IPS-NIHi7 (cell line): ENCODE results near the gene KIAA1958.
"Not testable (repeated sequence)": the region's sequence is repeated elsewhere in the genome, so short reads cannot be mapped to it uniquely, and the experiment has no call there.

Source experiments
- DNase-seq: peaks from one replicate; pipeline ENCODE4 v3.0.0; 2012; ENCODE audit warnings: mixed read lengths; ENCODE audit errors: extremely low spot score

KIAA1958 gene

DNA sequence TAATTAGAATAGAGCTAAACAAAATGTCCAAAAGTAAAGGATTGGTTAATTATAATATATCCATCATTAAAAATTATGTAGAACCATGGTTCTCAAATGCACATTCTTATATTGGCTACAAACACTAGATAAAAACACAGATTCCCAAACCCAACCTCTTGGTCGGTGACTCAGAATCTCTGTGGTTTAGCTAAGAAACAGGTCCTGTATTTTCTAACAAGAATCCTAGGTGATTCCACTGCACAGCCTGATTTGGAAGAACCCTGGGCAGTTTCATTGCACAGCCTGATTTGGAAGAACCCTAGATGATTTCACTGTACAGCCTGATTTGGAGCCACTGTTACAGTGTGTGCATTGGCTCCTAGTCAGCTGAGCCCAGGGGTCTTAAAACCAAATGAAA, 67.9 kb downstream of the KIAA1958 start:
- no peak for DNase-seq

DNA sequence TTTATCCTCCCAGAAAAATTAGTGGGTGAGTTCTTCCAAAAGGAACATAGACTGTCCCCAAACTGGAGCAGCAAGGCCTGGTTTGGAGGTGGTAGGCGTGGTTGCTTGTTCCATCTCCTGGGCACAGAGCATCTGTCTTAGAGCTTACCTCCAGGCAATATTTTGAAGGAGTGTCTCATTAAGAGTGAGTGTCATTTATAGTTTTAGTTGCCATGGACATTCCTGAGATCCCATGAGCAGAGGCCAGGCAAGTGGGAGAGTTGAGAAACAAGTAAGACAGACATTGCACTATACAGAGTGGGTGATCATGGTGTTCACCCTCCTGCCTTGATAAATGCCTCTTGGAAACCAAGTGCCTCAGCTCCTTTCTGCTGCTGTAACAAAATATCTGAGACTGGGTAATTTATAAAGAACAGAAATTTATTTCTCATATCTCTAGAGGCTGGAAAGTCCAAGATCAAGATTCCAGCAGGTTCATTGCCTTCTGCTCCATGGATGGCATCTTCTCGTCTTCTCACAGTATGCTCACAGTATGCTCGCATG, 68.5 kb downstream of the KIAA1958 start:
- DNase-seq: no peak

DNA sequence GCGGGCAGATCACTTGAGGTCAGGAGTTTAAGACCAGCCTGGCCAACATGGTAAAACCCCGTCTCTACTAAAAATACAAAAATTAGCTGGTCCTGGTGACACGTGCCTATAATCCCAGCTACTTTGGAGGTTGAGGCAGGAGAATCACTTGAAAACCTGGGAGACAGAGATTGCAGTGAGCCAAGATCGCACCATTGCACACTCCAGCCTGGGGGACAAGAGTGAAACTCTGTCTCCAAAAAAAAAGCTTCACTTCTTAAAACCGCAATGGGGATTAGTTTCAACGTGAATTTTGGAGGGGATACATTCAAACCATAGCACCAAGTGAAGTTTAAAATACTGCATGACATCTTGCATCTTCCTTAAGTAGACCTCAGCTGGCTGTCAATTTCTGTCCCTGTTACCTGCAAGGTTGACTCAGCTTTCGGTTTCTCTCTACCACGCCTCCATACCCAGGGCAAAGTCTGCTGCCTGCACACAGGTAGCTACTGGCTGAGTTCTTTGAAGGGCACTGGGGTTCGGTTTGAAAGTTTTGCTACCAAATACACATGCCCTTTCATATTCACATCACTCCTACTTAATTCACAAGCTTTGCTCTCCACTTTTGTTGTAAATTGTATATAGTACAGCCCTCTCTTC, 69.3 kb downstream of the KIAA1958 start:
- no peak for DNase-seq

DNA sequence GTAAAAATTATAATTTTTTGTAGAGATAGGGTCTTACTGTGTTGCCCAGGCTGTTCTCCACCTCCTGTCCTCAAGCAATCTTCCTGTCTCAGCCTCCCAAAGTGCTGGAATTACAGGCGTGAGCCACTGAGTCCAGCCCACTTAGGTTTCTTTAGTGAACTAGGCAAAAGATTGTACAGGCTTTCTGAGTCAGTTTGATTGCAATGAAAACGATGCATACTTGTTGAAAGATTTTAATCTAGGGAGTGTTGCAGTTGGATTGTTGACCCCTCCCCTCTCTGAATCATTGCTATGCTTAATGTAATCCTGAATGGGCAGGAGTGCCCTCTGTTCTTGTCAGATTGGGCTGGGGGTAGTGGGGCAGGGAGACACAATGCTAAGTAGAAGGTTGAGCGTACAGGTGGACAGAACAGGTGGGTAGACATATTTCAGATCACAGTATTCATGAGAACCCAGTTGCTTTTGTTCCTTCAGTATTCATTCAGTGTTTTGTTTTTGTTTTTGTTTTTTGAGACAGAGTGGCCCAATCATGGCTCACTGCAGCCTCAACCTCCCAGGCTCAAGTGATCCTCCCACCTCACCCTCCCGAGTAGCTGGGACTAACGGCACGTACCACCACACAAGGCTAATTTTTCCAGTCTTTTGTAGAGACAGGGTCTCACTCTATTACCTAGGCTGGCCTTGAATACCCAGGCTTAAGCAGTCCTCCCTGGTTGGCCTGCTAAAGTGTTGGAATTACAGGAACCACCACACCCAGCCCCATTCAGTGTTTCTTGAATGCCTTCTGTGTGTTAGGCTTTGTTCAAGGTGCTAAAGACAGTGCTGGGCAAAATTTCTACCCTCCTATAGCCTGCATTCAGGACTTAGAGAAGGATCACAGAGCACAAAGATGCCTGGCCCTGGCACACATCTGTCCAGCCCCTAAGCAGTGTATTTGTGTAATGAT, 70.1 kb downstream of the KIAA1958 start:
- DNase-seq: no peak

DNA sequence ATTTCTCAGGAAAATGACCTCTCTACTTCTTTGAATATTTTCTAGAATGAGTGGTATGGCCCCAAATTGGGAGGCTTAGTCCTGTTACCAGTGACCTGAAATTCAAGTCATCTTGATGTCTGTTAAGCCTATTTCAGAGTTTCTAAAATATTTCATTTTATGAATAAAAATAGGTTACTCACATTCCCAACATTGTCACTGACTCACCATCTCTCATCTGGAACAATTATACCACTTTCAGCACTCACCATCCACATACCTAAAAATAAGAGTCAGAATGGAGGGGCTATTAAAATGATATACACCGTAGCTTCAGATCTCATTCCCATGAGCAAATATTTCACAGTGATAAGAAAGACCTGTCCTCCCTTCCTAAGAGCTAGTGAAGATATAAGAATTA, 71.8 kb downstream of the KIAA1958 start:
- DNase-seq: no peak

DNA sequence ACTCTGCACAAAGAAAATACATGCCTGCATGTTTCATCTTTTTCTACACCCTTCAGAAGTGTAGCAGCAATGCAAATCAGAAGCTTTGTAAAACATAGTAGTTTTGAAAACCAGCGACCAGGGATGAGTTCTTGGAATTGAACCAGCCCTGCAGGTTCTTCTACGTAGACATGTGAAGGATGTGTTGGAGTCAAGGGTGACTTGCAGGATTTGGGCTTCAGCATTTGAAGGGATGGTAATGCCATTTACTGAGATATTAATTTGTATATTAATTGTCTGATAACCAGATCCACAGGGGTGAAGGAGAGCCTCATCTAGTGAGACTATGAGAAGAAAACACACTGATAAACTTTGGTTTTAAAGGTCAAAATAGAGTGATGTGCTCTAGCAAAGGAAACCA, 72.4 kb downstream of the KIAA1958 start:
- no peak for DNase-seq

DNA sequence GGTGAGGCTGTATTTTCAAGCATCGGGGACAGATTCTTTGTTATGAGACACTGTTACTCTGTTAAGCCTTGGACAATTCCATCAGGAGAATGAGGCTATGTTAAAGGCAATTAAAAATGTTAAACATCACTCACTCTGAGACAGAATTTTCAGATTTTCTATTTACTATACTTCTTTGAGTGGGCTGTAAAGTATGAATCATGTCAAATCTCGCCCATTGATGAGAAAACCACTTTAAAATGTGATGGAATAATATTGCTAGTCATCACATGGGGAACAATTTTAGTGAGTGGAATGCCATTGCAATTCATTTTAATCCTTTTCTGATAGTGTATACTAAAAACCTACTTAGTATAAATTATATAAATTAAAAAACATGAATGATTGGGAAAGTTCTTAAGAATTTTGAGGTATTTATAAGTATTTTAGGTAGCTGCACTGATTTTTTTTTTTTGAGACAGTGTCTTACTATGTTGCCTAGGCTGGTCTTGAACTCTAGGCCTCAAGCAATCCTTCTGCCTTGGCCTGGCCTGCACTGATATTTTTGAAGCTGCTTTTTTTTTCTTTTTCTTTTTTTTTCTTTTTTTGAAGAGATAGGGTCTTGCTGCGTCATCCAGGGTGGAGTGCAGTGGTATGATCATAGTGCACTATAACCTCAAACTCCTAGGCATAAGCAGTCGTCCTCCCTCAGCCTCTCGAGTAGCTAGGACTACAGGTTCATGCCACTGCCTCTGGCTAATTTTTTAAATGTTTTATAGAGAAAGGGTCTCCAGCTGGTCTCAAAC, 73.2 kb downstream of the KIAA1958 start:
- no peak for DNase-seq

DNA sequence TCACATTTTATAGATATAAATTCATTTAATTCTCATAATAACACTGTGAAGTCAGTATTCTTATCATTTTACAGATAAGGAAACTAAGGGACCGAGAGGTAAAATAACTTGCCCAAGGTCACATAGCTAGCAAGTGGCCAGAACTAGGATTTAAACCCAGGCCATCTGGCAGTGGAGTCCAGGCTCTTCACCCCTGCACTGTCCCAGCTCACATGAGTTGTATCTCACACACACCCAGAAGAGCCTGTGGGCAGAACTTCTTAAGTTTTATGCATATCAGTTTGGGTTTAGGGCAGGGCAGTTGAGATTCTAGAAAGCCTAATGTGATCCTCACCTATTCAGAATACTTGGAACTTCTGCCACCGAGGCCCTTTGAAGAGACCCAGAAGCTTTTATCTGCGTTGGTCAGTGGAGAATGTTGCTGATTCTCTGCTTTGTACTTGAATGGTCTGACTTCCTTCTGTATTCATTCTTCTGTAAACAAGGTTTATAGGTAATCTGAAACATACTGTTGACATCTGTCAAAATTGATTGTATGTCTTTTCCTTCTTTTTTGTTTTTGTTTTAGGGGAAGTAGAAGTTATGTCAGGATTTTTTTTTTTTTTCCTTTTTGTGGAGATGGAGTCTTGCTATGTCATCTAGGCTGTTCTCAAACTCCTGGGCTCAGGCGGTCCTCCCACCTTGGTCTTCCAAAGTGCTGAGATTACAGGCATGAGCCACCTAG, 75.8 kb downstream of the KIAA1958 start:
- DNase-seq: no peak

DNA sequence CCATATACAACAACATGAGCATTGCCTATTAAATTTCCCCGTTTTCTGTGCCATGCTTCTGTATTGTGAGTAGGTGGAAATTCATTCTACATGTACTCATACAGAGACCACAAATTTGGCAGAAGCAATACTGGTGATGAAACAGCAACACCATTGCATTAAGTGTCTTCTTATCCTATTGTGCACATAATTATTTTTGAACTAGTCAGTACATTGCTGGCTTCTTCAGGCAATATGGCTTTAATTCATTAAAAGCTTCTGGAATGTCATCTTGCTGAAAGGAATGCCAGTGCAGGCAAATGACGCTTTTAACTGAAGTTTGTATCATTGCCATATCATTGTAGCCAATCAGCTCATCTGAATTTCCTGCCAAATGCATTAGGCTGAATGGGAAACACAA, 82.6 kb downstream of the KIAA1958 start:
- DNase-seq: no peak

DNA sequence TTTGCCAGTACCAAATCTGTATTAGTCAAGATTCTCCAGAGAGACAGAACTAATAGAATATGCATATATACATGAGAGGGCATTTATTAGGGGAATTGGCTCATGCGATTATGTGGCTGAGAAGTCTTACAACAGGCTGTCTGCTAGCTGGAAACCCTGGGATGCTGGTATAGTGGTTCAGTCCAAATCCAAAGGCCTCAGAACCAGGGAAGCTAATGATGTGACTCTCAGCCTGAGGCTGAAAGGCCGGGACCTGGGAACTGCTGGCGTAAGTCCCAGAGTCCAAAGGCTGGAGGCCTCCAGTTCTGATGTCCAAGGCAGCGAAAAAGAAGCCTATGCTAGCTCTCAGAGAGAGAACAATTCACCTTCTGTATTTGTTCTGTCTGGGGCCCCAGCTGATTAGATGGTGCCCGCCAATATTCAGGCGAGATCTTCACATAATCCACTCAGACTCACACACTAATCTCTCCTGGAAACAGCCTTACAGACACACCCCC, 84.1 kb downstream of the KIAA1958 start:
- DNase-seq: no peak

DNA sequence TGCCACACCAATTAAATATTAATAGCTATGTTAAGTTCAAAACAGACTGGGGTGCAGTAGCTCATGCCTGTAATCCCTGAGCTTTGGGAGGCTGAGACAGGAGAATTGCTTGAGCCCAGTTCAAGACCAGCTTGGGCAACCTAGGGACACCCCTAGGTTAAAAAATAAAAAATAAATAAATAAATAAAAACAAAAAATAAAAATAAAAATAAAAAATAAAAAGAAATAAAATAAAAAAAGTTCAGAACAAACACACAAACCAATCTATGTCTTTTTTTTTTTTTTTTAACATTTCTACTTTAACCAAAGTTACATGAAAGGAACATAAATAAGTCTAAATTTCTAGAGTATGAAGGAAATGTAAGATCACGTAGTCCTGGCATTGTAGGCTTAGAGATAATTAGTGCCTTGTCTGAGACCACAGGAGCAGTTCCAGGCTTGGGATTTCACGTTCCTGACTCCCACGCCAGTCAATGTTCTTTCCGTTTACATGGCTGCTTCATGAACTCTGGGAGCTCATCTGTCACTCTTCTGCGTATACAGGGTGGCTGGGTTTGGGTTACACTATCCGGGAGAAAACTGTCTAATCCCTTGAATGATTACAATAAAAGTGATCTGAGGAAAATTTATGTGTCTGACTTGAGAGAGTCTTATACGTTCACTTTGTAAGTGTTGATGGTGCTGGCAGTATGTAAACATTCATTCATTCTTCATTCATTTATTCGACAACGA, 85.2 kb downstream of the KIAA1958 start:
- no peak for DNase-seq

DNA sequence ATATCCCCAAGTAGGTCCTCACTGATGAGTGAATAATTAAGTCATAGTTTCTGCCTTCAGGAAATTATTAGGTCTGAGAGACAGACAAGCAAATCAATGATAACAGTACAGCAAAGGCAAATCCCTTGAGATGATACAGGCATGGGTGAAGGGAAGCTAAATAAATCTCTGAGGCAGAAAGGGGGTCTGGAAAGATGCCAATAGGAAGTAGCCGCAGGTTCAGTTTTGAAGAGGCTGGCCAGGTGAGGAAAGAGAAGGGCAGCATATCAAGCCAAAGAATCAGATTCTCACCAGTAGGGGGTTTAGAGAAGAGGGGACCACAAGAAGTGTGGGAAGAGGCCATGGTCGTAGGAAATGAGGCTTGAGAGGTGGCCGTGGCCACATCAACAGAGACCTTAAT, 85.8 kb downstream of the KIAA1958 start:
- no peak for DNase-seq

DNA sequence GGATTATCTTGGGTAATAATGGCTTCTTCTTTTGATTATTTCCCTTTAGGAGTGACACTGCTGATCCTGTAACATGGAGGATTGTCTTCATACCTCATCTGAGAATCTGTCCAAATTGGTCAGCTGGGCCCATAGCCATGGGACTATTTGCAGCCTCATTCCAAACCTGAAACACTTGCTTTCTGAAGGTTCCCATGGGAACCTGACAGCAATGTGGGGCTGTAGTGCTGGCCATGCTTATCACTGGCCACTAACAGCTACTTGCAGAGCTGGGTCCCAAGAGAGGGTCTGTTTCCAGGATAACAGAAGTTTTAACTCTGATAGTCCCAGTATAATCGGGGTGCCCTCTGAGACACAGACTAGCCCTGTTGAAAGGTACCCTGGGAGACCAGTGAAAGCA, 87.4 kb downstream of the KIAA1958 start:
- no peak for DNase-seq

DNA sequence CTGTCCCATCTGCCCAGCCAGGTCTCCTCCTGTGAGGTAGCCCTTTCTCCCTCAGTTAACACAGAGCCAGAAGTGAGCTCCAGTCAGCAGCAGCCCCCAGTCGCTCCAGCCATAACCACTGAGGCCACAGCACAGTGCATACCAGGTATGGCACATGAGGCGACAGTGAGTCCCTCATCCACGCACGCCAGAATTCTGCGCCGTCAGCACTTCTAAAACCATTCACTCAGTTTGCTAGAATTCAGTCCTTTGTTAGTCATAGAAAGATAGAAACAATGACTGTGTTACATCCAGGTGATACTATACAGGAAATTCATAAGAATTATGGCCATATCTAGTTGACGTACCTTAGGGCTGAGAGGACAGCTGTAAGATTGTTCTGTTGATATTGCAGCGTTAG, 88.5 kb downstream of the KIAA1958 start:
- no peak for DNase-seq

DNA sequence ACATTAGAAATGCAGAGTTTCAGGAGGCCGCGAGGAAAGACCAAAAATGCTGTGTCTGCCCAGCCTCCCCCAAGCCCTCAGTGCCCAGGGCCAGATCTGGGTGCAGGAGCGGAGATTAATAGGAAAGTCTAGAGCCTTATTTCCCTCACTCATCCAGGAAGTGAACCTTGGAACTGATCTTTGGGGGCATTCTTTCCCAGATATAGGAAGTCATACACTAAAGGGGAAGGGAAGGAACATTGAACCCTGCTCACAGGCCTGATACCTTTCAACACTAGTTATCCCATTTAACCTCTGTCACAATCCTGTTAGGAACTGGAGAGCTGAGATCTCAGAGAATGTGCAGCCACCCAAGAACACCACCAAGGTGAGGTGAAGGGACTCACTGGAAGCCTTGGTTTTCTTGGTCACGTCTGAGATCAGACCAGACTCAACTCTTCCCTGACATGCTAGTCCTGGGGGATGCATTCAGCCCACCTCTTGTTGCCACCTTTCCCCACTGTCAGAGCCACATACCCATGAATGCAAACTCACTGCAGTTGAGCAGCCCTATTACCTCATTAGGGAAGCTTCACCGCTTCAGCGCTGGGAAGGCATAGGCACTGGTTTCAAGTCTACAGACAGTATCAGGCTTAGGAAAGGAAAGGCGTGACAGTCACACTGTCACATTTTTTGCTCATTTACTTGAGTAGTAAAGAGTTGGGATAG, 95.0 kb downstream of the KIAA1958 start:
- no peak for DNase-seq

DNA sequence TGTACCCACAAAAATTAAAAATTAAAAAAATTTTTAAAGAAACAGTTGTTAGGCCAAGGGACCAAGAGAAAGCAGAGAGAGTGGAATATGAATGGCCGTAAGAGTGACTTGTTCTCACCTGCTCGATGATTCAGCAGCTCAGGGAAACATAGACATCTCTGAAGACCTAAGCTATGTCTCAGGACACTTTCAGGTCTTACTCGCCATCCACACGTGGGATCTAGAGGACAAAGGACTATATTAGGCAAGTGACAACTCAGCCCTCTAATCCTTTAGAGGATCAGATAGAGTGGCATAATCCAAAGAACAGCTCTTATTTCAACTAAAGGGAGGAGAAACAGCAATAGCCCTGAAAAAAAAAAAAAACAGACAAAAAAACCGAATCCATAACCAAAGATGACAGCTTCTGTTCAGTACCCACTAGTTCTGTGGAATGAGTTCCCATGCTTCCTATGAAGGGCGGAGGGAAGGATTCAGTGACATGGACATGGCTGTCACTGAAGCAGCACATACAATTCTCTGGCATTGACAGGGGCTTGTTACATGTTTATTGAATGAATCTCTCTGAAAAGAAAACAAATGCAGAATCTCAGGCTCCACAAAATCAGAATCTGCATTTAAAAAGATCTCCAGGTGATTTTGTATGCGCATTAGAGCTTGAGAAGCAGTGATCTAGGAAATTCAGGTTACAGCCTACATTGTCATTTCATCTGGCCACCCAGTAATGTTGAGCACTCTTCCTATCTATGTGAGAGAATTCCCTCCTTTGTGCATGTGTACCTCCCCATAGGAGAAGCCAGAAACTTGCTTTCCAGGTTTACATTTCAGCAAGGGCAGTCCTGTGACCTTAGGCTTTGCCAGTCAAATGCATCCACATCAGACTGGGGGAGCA, 96.0 kb downstream of the KIAA1958 start:
- no peak for DNase-seq

DNA sequence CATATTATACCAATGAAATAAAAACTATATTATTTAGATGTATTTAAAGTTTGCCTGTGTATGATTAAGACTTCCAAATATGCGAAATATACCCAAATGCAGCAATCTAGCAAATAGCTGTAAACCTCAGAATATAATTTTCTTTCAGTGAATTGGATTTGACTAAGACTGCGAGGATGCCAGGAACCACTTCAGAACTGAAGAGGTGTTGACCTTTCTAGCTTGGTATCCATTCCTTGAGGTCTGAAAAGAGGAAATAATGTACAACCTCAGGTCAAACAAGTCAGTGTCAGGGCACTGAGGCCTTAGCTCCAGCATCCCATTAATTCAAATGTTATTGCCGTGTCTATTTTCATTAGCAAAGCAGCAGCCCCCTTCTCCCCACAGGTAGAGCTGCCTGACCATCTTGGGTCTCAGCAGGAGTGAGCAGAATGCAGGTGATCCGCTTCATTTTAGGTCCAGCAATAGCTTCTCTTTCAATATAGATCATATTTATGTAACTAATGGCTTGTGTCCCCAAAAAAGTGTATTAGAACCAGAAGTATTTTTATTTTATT, 100.0 kb downstream of the KIAA1958 start:
- DNase-seq: no peak

DNA sequence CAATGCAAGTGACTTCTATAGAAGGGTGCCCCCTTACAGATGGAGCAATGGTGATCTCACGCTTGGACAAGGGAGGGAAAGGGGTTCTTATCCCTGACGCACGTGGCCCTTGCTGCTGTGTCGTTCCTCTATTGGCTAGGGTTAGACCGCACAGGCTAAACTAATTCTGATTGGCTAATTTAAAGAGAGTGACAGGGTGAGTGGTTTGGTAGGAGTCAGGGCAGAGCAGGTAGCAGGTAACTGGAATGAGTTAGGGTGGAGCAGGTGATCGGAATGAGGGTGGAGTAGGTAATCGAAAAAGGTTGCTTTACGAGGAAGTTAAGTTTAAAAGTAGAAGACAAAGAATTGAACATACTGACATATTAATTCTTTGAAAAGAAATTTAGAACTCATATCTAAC, 105.2 kb downstream of the KIAA1958 start:
- DNase-seq: not testable (repeated sequence)

DNA sequence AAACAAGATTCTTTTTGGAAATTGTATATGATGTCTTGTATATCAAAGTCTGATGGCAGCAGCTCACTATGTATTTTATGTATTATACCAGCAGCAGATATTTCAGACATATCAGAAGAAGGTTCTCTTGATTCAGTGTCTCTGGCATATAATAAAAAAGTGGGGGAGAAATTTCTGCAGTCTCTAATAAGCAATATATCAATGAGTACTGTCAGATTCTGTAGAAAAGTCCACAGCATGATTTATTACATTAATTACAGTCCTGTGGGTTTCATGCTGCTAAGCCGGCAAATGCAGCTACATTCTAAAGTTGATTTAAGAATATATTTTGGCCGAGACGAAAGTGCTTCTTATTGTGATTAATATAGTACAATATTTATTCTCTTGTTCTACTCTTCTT, 113.1 kb downstream of the KIAA1958 start:
- no peak for DNase-seq
